ENCODE measurements around the gene SENP5. TPM values are rescaled to one million over a fixed set of nuclear protein-coding genes. Genes with fewer than 3 reads are reported as not detected.

The SENP5 gene
- total and polyA plus RNA-seq, 2 of the 8 experiments (the other 6 are each of a cell fraction or from before 2014, with no cell fraction given): 6.7 to 27.3 TPM

DNA sequence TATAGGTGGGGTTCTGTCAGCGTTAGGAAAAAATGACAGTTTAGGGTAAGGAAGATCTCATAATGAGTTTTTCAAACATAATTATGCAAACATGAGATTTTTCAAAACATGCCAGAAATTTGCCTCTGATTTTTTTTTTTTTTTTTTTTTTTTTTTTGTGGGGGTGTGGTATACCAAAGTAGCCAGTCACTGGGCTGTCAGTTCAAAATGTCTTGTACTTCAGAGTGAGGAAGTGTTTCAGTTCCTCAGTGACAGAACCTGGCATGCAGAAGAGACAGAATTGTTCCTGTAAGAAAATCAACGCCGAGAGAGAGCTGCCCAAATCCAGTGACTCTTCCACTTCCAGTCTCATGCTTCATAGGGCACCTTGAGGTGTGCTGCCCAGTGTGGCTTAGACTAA is 64.9 kb downstream of the SENP5 start:
- ChIA-PET CTCF (ENCODE audit: partially characterized antibody) (no interaction called here), POLR2A (ENCODE audit: partially characterized antibody) (interaction anchor here (0.8 kb wide), 1 partner anchor 65 kb away, joined by 3 read pairs; the partner anchor contains the start of gene SENP5)
- H3K23ac ChIP-seq (ENCODE audit: insufficient read length): no peak overlapping the region
- H3K9me3 ChIP-seq (ENCODE audit: insufficient read depth in 2 of 2, low read depth in 1 of 2, low read length in 1 of 2): no peaks in the 10 kb centered on the region
- no peak overlapping the region for H2AK5ac ChIP-seq (ENCODE audit: low read depth, low read length)
- H3K4me3 ChIP-seq (ENCODE audit: extremely low read depth in 1 of 4, insufficient read depth in 2 of 4, low read depth in 3 of 4, low read length in 4 of 4): no peak overlapping the region
- no peak overlapping the region for H3K18ac ChIP-seq (ENCODE audit: extremely low read depth, low read length)
- DNase-seq (ENCODE audit: low read depth in 1 of 2, low spot score in 2 of 2): no peak
- no peak overlapping the region for H2BK15ac ChIP-seq (ENCODE audit: low read length)
- no peak for FAIRE-seq
- H3K4me1 ChIP-seq (replicated peaks in 1 of 4; ENCODE audit: control insufficient read depth in 3 of 4, insufficient read depth in 4 of 4, low read length in 3 of 4): no peaks in the 10 kb centered on the region
- no peaks in the 10 kb centered on the region for H3K79me1 ChIP-seq (ENCODE audit: low read depth, low read length)
- no peak overlapping the region for H2BK5ac ChIP-seq (ENCODE audit: low read depth, low read length)
- no peak overlapping the region for H3K4me2 ChIP-seq (ENCODE audit: insufficient read depth in 1 of 2, low read depth in 2 of 2, low read length in 2 of 2)
- H4K5ac ChIP-seq (ENCODE audit: insufficient read length, low read depth, low read length): no peak overlapping the region
- no peak overlapping the region for H3K14ac ChIP-seq (ENCODE audit: insufficient read length)
- 91% methylated on average over 3 of the region's 3 CpGs; no CpG with 5 or more reads in 1 of the 2 experiments for WGBS, 2 experiments (ENCODE audit: extremely low coverage in 1 of 2, insufficient coverage in 1 of 2, insufficient read length in 1 of 2, insufficient replicate concordance in 2 of 2, low coverage in 1 of 2, low lambda C conversion rate in 2 of 2, missing lambda C conversion rate in 1 of 2)
- H3K23me2 ChIP-seq (ENCODE audit: low read depth, low read length): no peaks in the 10 kb centered on the region
- H3K56ac ChIP-seq (replicated peaks; ENCODE audit: insufficient read length, low read depth, low read length): no peak overlapping the region
- no peak overlapping the region for H4K91ac ChIP-seq (replicated peaks; ENCODE audit: insufficient read length, low read length)
- H3K27ac ChIP-seq (ENCODE audit: low read depth, low read length): no peak overlapping the region
- TF ChIP-seq SP4 (IDR thresholded peaks at IDR 0.05; ENCODE audit: low read length) (no peak), RXRA (IDR thresholded peaks at IDR 0.05; ENCODE audit: insufficient read depth, low read depth, low read length) (no peak), SUZ12 (IDR thresholded peaks at IDR 0.05; ENCODE audit: low read length) (no peak), MAFK (IDR thresholded peaks at IDR 0.05; ENCODE audit: low read depth, low read length) (no peak), SIX5 (IDR thresholded peaks at IDR 0.05; ENCODE audit: low read depth, low read length) (no peak), NRF1 (IDR thresholded peaks at IDR 0.05; ENCODE audit: low read depth, low read length) (no peak), TAF7 (optimal IDR thresholded peaks at IDR 0.05; ENCODE audit: borderline replicate concordance, low read depth, low read length) (no peak), BRCA1 (IDR thresholded peaks at IDR 0.05; ENCODE audit: low read depth, low read length) (no peak), HDAC2 (IDR thresholded peaks at IDR 0.05; ENCODE audit: borderline replicate concordance in 1 of 2, low read depth in 2 of 2, low read length in 2 of 2) (no peak), RFX5 (IDR thresholded peaks at IDR 0.05; ENCODE audit: borderline replicate concordance, low read depth, low read length) (no peak)
- peaks cover 0 to 4% of the 10 kb centered on the region in 2 experiments for H4K20me1 ChIP-seq (replicated peaks in 1 of 2; ENCODE audit: control insufficient read depth in 1 of 2, insufficient read depth in 2 of 2, low read length in 2 of 2)
- H2AFZ ChIP-seq (ENCODE audit: low read length): no peak overlapping the region
- no peak overlapping the region for H4K8ac ChIP-seq (ENCODE audit: extremely low read depth, insufficient read depth, low read length)
- no peaks in the 10 kb centered on the region for H3K27me3 ChIP-seq (replicated peaks in 1 of 4; ENCODE audit: control insufficient read depth in 3 of 4, extremely low read depth in 1 of 4, insufficient read depth in 3 of 4, low read length in 3 of 4)
- H2BK12ac ChIP-seq (ENCODE audit: low read depth, low read length): no peak overlapping the region
- H3K36me3 ChIP-seq (ENCODE audit: control insufficient read depth in 2 of 4, insufficient read depth in 4 of 4, low read length in 3 of 4): peaks cover 28 to 62% (median 56%) of the 10 kb centered on the region in 4 experiments
- no peak overlapping the region for H2BK120ac ChIP-seq (replicated peaks; ENCODE audit: low read depth, low read length)
- no peaks in the 10 kb centered on the region for H3K79me2 ChIP-seq (ENCODE audit: control insufficient read depth in 1 of 2, insufficient read depth in 2 of 2, low read length in 2 of 2)
- H2BK20ac ChIP-seq (ENCODE audit: low read length): no peak overlapping the region
- H3K4ac ChIP-seq (replicated peaks; ENCODE audit: insufficient read length, low read depth, low read length): no peak overlapping the region
- H3K9ac ChIP-seq (replicated peaks in 1 of 4; ENCODE audit: extremely low read depth in 1 of 4, low read depth in 3 of 4, low read length in 3 of 4): no peak overlapping the region
